ENCODE measurements around the gene SPRED1.

- TF ChIP-seq GATA2 (IDR thresholded peaks at IDR 0.05; ENCODE audit: low read depth, low read length) (no peak), GATA3 (IDR thresholded peaks at IDR 0.05; ENCODE audit: low read depth, low read length) (no peak)
Observed at GRCh38 chr15:38275959-38276358, 23.3 kb downstream of the SPRED1 start.
